GM21528 (cell line): ENCODE data around the gene C6orf89.
"Not testable (repeated sequence)": the region's sequence is repeated elsewhere in the genome, so short reads cannot be mapped to it uniquely, and the experiment has no call there.

Experiments
- ATAC-seq: cut with Tn5 transposase; IDR thresholded peaks from one replicate; pipeline ENCODE4 v1.9.1; 2021; ENCODE audit warnings: mild to moderate bottlenecking, moderate library complexity; ENCODE audit not compliant: unreplicated experiment, low FRiP score

C6orf89 gene

GRCh38 chr6:36884610-36885009 is 1.1 kb upstream of the C6orf89 start:
- no peak for ATAC-seq

DNA sequence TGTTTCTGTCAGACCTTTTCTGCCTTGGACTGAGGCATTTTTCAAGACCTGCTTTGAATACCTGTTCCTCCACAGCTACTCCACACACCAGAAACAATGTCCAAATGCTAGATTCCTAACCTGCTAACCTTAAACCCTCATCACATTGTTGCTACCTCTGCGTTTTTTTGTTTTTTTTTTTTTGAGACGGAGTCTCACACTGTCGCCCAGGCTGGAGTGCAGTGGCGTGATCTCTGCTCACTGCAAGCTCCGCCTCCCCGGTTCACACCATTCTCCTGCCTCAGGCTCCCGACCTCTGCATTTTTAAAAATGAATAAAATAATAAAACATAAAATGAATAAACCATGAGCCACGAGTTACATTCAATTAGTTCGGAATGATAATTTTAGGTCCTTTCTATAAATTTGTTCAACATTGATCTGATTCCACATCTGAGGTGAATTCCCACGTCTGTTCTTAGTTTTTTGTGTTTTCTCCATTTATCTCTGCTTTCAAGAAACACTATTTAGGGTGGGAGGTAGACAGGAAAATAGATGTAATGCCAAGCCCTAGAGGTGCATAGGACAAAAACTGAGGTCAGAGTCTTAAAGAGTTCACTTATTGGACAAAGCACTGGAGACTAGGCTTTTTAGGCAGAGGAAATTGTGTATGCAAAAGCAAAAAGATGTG is 1.3 kb downstream of the C6orf89 start:
- ATAC-seq: no peak

DNA sequence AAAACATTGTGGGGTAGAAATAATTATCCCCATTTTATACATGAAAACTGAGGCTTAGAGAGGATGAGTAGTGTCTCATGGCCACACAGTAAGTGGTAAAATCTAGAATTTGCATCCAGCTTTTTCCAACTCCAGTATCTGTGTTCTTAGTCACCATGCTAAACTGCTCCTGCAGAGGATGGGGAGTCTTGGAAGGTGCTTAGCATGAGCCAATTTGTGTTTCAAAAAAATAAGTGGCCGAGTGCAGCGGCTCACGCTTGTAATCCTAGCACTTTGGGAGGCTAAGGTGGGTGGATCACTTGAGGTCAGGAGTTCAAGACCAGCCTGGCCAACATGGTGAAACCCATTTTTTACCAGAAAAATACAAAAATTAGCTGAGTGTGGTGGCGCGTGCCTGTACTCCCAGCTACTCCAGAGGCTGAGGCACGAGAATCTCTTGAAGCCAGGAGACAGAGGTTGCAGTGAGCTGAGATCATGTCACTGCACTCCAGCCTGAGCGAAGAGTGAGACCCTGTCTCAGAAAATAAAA is 2.4 kb downstream of the C6orf89 start:
- ATAC-seq: no peak

DNA sequence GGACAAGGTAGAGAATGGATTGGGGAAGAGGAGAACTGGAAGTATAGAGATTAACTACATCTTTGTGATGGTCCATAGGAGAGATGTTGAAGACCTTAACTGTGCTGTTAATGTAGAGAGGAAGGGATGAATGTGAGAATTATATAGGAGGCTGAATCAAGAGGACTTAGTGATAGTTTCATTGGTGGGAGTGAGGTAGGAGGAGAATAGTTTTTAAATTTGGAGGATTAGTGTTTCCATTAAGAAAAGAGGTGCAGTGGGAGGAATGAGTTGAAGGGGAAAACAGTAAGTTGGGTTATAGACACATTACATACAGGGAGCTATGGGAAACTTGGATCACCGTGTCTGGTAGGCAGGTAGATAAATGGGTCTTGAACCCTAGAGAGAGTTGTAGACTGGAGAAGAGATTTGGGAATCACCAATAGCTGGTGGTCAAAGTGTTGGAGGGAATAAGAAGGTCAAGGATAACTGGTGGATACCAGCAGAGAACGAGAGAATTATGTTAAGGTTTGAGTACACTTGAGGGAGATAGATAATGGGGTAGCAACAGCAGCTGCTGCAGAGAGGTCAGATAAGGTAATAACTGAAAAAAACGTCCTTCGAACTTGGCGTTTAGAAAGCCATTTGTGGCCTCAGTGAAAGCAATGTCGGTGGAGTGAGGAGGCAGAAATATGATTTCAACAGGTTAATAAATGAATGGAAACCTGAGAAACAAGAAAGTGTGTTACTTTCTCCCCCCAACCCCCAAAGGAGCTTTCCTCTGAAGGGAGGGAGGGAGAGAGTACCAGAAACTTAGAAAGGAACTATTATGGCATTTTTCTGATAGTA is 3.1 kb downstream of the C6orf89 start:
- ATAC-seq: no peak

DNA sequence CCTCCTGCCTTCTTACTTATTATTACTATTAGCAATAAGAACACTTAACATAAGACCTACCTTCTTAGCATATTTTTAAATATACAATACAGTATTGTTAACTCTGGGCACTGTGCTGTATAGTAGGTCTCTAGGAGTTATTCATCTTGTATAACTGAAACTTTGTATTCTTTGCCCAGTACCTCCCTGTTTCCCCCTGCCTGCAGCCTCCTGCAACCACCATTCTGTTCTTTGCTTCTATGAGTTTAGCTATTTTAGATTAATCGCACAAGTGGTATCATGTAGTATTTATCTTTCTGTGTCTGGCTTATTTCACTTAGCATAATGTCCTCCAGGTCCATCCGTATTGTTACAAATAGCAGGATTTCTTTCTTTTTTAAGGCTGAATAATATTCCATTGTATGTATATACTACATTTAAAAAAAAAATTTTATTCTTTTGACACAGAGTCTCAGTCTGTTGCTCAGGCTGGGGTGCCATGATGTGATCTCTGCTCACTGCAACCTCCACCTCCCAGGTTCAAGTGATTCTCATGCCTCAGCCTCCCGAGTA is 4.4 kb downstream of the C6orf89 start:
- no peak for ATAC-seq

DNA sequence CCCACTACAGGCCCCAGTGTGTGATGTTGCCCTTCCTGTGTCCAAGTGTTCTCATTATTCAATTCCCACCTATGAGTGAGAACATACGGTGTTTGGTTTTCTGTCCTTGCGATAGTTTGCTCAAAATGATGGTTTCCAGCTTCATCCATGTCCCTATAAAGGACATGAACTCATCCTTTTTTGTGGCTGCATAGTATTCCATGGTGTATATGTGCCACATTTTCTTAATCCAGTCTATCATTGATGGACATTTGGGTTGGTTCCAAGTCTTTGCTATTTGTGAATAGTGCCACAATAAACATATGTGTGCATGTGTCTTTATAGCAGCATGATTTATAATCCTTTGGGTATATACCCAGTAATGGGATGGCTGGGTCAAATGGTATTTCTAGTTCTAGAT is 5.4 kb downstream of the C6orf89 start:
- not testable (repeated sequence) for ATAC-seq

- ATAC-seq: no peak
Measured at GRCh38 chr6:36893976-36894932, 8.5 kb downstream of the C6orf89 start.

DNA sequence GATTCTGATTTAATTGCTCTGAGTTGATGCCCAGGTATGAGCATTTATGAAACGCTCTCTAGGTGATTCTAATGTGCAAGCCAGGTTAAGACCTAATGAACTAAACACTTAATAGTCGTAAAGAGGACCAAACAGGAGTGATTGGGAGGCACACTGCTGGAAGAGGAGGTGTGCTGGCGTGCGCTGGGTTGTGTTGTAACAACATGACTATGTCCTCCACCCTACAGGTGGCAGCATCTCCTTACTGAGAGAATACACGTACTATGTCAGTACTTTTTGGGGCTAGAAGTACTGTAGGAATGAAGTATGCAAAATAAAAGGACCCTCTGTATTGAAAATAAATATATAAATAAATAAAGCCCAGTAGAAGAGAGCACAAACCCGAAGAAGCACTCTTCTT is 11.9 kb downstream of the C6orf89 start:
- no peak for ATAC-seq

- ATAC-seq: no peak
Measured at GRCh38 chr6:36904114-36904513, 18.4 kb downstream of the C6orf89 start.

DNA sequence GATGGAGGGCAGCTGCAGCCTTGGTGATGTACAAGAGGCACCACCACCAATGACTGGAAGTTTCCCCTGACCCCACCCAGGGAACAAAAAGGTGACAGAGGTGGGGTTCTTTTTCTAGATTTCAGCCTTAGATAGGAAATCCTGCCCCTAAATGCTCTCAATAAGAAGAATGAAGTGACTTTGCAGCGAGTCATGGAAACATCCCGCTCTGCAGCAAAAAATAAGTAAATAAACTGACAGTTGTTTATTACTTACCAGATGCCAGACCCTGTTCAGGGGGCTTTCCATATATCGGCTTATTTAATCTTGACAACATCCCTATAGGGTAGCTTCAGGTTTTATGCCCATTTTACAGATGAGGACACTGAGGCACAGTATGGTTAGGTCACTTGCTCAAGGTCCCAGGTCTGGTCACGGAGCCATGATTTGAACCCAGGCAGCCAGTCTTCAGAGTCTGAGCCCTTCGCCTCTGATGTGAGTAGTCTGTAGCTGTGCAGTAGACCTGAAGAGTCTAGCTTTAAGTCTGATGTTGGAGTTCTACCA is 19.2 kb downstream of the C6orf89 start:
- no peak for ATAC-seq

DNA sequence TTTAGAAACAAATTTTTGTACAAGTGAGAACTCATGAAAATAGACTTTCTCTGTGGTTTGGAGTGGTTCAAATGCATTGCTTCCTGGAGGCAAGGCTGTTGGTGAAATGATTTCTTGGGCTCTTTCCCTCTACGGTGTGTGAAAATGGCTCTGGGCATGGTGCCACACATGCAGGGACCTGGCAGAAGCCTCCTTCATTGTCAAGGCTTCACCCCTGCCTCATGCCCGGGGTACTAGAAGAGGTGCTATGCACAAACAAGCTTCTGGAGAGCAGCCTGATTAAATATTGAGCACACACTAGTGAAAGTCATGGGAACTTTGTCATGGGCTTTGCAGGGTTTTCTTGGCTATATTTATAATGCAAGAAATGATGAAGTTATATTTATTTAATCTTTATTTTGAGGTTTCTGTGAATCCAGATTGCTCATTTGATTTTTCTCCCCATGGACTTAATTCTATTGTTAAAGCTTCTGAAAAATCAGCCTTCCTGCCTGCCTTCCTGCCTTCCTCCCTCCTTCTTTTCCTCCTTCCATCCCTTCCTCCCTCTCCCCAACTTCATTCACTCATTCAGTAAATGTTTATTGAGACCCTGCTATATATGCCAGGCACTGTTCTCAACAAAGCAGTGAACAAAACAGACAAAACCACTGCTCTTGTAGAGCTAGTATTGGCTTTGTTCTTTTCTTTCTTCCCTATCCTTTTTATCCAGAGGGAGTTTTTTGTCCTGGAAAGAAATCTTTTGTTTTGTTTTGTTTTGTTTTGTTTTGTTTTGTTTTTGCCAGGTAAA is 21.0 kb downstream of the C6orf89 start:
- no peak for ATAC-seq

DNA sequence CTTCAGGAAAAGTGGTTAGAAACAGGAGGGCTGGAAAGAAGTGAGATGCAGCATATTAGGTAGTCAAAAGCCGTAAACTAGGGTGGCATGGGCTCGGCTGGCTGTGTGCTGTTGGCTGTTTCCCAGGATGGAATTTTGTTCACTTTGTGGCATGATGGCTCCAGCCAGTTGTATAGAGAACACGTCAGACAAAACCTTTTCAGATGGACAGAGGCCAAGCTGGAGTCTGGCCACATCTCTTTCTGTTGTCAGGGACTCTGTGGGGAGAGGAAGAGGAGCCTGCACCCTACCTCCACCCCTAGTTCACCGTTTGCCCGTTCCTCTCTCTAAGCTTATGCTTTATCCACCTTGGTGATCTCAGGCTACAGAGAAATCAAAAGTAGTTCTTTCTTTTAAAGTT is 22.0 kb downstream of the C6orf89 start:
- ATAC-seq: no peak

GRCh38 chr6:36908747-36909146 is 23.0 kb downstream of the C6orf89 start:
- no peak for ATAC-seq

- ATAC-seq: peak; percentile 31
Measured at GRCh38 chr6:36912030-36912454, 26.3 kb downstream of the C6orf89 start.

- peak; percentile 92 for ATAC-seq
Measured at GRCh38 chr6:36912586-36912985, 26.8 kb downstream of the C6orf89 start.

DNA sequence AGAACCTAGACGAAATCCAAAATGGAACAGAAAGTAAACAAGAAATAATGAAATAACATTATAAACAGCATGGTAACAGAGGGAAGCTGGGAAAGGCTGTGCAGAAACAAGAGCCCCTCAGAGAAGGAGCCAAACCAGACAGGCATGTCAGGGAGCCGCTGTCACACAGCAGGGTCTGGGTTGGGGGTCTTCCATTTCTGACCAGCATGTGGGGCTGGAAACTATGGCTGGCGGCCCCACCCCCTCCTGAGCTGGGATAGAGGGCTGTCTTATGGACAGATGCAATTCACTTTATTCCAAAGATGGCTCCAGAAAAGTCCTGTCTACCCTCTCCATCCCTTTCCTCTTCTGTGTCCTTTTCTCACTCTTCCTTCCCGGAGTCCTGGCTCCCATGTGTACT is 27.3 kb downstream of the C6orf89 start:
- no peak for ATAC-seq

- no peak for ATAC-seq
Measured at GRCh38 chr6:36914227-36914794, 28.6 kb downstream of the C6orf89 start.

- no peak for ATAC-seq
Measured at GRCh38 chr6:36915599-36915998, 29.8 kb downstream of the C6orf89 start.

DNA sequence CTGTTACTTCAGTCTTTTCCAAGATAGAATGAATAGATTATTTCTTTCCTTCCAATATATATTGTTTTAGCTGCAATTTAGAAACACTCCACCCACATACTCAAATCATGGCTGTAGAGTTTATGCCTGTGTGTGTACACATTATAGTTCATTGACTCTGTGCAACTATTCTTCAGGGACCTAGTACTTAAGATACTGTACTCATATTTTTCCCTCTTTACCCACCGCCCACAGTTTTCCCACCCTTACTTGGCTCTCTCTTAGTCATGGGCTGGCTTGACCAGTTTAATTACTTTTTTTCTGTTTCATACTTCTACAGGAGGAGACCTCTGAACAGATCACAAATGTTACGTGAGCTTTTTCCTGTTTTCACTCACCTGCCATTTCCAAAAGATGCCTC is 30.4 kb downstream of the C6orf89 start:
- ATAC-seq: no peak
